ENCODE results near the gene BAZ2B.

Gene BAZ2B

DNA sequence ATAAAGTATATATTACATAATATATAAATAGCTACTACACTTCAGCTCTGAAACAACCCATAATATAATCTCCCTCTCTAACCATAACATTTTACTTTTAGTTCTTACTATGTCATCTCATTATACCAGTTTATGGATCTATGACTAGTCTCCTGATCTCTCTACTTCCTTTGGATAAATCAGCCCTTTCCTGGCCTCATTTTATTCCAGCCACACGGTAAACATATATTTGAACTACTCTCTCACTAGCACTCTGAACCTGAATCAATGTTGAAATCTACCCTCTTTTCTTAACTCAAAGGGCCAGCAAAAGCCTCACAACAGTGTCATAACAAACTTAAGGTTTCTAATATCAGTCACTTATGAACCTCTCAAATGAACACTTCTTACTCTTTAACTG is 62.6 kb downstream of the BAZ2B start:
- no peak for ATAC-seq
- no peak for TF ChIP-seq TSHZ2 (CRISPR knock-in tag; IDR thresholded peaks at IDR 0.05)
- TF ChIP-seq POU6F1 (CRISPR knock-in tag; IDR thresholded peaks at IDR 0.05; ENCODE audit: borderline replicate concordance, low read depth): no peak
- no peak for TF ChIP-seq ZFP30 (CRISPR knock-in tag; IDR thresholded peaks at IDR 0.05)
- TF ChIP-seq ZNF8 (CRISPR knock-in tag; IDR thresholded peaks at IDR 0.05): no peak
- no peak for TF ChIP-seq SNAI2 (CRISPR knock-in tag; IDR thresholded peaks at IDR 0.05)
- no peak for TF ChIP-seq CREB5 (CRISPR knock-in tag; IDR thresholded peaks at IDR 0.05; ENCODE audit: low read depth)

DNA sequence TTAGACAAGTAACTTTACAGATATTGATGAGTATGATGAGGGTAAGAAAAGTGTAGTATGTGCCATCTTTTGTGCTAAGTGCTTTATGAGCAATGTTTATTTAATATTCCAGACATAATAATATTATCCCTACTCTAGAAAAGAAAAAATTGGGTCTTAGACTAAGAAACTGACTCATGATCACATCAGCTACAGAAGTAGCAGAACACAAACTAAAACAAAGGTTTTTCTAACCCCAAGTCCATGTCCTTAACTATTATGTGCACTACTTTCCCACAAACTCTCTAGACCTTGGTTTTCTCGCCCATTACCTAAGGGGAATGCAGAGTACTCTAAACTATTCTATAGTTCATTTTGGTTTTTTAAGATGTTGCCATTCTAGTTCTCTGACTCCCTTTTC is 64.5 kb downstream of the BAZ2B start:
- TF ChIP-seq TCF4 (CRISPR knock-in tag; IDR thresholded peaks at IDR 0.05; ENCODE audit: borderline replicate concordance) (no peak), ZNF70 (CRISPR knock-in tag; IDR thresholded peaks at IDR 0.05) (no peak), ZNF8 (CRISPR knock-in tag; IDR thresholded peaks at IDR 0.05) (no peak), ESRRG (CRISPR knock-in tag; IDR thresholded peaks at IDR 0.05) (no peak)
- no peak for ATAC-seq

- TF ChIP-seq SNAI2 (CRISPR knock-in tag; IDR thresholded peaks at IDR 0.05): no peak
- no peak for ATAC-seq
Observed at GRCh38 chr2:159550231-159550630, 66.1 kb downstream of the BAZ2B start.

DNA sequence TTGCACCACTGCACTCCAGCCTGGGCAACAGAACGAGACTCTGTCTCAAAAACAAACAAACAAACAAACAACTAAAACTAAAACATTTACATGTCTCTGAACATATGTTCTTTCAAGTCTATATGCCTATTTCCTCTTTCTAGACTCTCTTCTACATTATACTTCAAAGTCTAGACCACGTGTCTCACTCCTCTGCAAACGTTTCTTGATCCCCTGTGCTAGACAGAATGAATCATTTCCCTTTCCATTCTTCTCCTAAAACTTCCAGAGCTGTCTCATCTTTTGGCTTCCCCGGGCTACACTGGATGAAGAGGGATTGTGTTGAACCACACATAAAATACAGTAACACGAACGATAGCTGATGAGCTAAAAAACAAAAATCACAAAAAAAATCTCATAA is 67.1 kb downstream of the BAZ2B start:
- no peak for ATAC-seq
- no peak for TF ChIP-seq BACH2 (CRISPR knock-in tag; IDR thresholded peaks at IDR 0.05; ENCODE audit: borderline replicate concordance)
- no peak for TF ChIP-seq PATZ1 (CRISPR knock-in tag; IDR thresholded peaks at IDR 0.05; ENCODE audit: borderline replicate concordance)
- no peak for TF ChIP-seq TCF4 (CRISPR knock-in tag; IDR thresholded peaks at IDR 0.05; ENCODE audit: borderline replicate concordance)
- no peak for TF ChIP-seq PPARA (CRISPR knock-in tag; IDR thresholded peaks at IDR 0.05; ENCODE audit: borderline replicate concordance)
- TF ChIP-seq ESRRG (CRISPR knock-in tag; IDR thresholded peaks at IDR 0.05): no peak
- TF ChIP-seq SNAI2 (CRISPR knock-in tag; IDR thresholded peaks at IDR 0.05): no peak
- TF ChIP-seq ISL1 (CRISPR knock-in tag; IDR thresholded peaks at IDR 0.05): no peak

GRCh38 chr2:159546716-159547430 is 69.5 kb downstream of the BAZ2B start:
- TF ChIP-seq ESRRG (CRISPR knock-in tag; IDR thresholded peaks at IDR 0.05) (no peak), PPARA (CRISPR knock-in tag; IDR thresholded peaks at IDR 0.05; ENCODE audit: borderline replicate concordance) (no peak), ZNF70 (CRISPR knock-in tag; IDR thresholded peaks at IDR 0.05) (no peak), ZFP3 (CRISPR knock-in tag; IDR thresholded peaks at IDR 0.05) (no peak), CREB5 (CRISPR knock-in tag; IDR thresholded peaks at IDR 0.05; ENCODE audit: low read depth) (no peak), ZC3H10 (CRISPR knock-in tag; IDR thresholded peaks at IDR 0.05) (no peak), CSRNP3 (CRISPR knock-in tag; IDR thresholded peaks at IDR 0.05) (no peak), ZNF565 (CRISPR knock-in tag; conservative IDR thresholded peaks at IDR 0.05; ENCODE audit: low read depth) (no peak)
- ATAC-seq: no peak

Data from SK-N-SH treated with all-trans-retinoic acid at 6 μM for 48 hours (cell line).